Sigmoid colon (tissue), 4 donors: ENCODE results near the gene CD81.

ENCODE experiments used
- EP300 ChIP-seq, 4 donors: sonication (generic); formaldehyde crosslinking; IDR thresholded peaks; one replicate each; pipeline ENCODE4 v1.6.1; 2017; ENCODE audit warnings: antibody characterized with exemption in 4 of 4
- POLR2A ChIP-seq, 2 donors: fragments of 450-650 bp; IDR thresholded peaks; one replicate each; pipeline ENCODE4 v1.6.1; 2016; ENCODE audit warnings: antibody characterized with exemption in 2 of 2, mild to moderate bottlenecking in 2 of 2, moderate library complexity in 2 of 2
- POLR2AphosphoS5 ChIP-seq, 4 donors: sonication (generic); formaldehyde crosslinking; IDR thresholded peaks; one replicate each; pipeline ENCODE4 v1.6.1; 2017; ENCODE audit warnings: antibody characterized with exemption in 4 of 4
- TF ChIP-seq, protein P1 (sequence below), 4 experiments: fragments of 450-650 bp in 3 of 4; fragments of 200-600 bp in 1 of 4; IDR thresholded peaks; one replicate each; pipeline ENCODE4 v1.5.1; 2016 to 2019; ENCODE audit warnings: antibody characterized with exemption in 4 of 4, mild to moderate bottlenecking in 3 of 4, moderate library complexity in 2 of 4

- TF ChIP-seq, protein P1, sequence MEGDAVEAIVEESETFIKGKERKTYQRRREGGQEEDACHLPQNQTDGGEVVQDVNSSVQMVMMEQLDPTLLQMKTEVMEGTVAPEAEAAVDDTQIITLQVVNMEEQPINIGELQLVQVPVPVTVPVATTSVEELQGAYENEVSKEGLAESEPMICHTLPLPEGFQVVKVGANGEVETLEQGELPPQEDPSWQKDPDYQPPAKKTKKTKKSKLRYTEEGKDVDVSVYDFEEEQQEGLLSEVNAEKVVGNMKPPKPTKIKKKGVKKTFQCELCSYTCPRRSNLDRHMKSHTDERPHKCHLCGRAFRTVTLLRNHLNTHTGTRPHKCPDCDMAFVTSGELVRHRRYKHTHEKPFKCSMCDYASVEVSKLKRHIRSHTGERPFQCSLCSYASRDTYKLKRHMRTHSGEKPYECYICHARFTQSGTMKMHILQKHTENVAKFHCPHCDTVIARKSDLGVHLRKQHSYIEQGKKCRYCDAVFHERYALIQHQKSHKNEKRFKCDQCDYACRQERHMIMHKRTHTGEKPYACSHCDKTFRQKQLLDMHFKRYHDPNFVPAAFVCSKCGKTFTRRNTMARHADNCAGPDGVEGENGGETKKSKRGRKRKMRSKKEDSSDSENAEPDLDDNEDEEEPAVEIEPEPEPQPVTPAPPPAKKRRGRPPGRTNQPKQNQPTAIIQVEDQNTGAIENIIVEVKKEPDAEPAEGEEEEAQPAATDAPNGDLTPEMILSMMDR (IDR thresholded peaks at IDR 0.05): no peak
- TF ChIP-seq POLR2A (IDR thresholded peaks at IDR 0.05) (no peak), EP300 (IDR thresholded peaks at IDR 0.05) (no peak), POLR2AphosphoS5 (IDR thresholded peaks at IDR 0.05) (no peak)
Observed at GRCh38 chr11:2421226-2421994, 44.3 kb downstream of the CD81 start.
